ENCODE measurements around the gene SLC9A3. TPM values are rescaled to one million over a fixed set of nuclear protein-coding genes. Genes with fewer than 3 reads are reported as not detected.

The SLC9A3 gene
- total RNA-seq, 6 experiments from 2014 or later = 0.63 to 1.00 (median 0.74) TPM

GRCh38 chr5:472076-472655, 52.1 kb downstream of the SLC9A3 start:
- TF ChIP-seq, protein P1, sequence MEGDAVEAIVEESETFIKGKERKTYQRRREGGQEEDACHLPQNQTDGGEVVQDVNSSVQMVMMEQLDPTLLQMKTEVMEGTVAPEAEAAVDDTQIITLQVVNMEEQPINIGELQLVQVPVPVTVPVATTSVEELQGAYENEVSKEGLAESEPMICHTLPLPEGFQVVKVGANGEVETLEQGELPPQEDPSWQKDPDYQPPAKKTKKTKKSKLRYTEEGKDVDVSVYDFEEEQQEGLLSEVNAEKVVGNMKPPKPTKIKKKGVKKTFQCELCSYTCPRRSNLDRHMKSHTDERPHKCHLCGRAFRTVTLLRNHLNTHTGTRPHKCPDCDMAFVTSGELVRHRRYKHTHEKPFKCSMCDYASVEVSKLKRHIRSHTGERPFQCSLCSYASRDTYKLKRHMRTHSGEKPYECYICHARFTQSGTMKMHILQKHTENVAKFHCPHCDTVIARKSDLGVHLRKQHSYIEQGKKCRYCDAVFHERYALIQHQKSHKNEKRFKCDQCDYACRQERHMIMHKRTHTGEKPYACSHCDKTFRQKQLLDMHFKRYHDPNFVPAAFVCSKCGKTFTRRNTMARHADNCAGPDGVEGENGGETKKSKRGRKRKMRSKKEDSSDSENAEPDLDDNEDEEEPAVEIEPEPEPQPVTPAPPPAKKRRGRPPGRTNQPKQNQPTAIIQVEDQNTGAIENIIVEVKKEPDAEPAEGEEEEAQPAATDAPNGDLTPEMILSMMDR (IDR thresholded peaks at IDR 0.05) = no peak
- Mint-ChIP-seq H3K9me3 (no peaks in the 10 kb centered on the region), H3K27ac (peak overlapping the region; percentile 36; the same call in 1 of the 2 replicates), H3K4me3 (peak overlapping the region; percentile 84), H3K27me3 (ENCODE audit: insufficient read depth) (peaks cover 10% of the 10 kb centered on the region), H3K4me1 (ENCODE audit: low read depth) (peaks cover 9% of the 10 kb centered on the region), H3K36me3 (ENCODE audit: low read depth) (peaks cover 8% of the 10 kb centered on the region; the same call in 1 of the 2 replicates)
- DNase-seq = no peak

DNA sequence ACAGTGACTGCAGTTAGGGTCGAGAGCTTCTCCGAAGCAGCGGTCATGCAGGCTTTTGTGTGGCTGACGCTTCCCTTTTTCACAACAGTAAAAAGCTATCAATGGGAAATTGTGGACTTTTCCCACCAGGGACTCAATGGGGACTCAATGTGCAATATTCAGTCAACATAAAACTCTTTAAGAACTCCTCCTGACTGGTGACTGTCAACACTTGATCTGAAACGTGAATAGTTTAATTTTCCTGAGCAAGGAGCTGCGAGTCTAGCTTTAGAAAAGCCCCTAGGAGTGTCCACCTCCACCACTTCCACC, 52.5 kb downstream of the SLC9A3 start:
- DNase-seq = no peak
- Mint-ChIP-seq H3K4me3 (peak overlapping the region; percentile 84), H3K9me3 (no peaks in the 10 kb centered on the region), H3K36me3 (ENCODE audit: low read depth) (peaks cover 8% of the 10 kb centered on the region; the same call in 1 of the 2 replicates), H3K27ac (peak overlapping the region; percentile 36; the same call in 1 of the 2 replicates), H3K27me3 (ENCODE audit: insufficient read depth) (peaks cover 8% of the 10 kb centered on the region), H3K4me1 (ENCODE audit: low read depth) (peaks cover 9% of the 10 kb centered on the region)
- TF ChIP-seq, protein P1 (IDR thresholded peaks at IDR 0.05) = no peak

GRCh38 chr5:470961-471749, 53.1 kb downstream of the SLC9A3 start:
- H3K4me3 Mint-ChIP-seq = peak overlapping the region; percentile 84
- no peak for DNase-seq
- peaks cover 8% of the 10 kb centered on the region for H3K27me3 Mint-ChIP-seq (ENCODE audit: insufficient read depth)
- H3K4me1 Mint-ChIP-seq (ENCODE audit: low read depth) = peaks cover 9% of the 10 kb centered on the region
- peaks cover 8% of the 10 kb centered on the region; the same call in 1 of the 2 replicates for H3K36me3 Mint-ChIP-seq (ENCODE audit: low read depth)
- 0 out of 2 replicates have a peak overlapping the region, but pooled peaks have one; percentile 36 for H3K27ac Mint-ChIP-seq
- H3K9me3 Mint-ChIP-seq = no peaks in the 10 kb centered on the region
- TF ChIP-seq, protein P1 (IDR thresholded peaks at IDR 0.05) = no peak

- TF ChIP-seq, protein P1 (IDR thresholded peaks at IDR 0.05) = no peak
- H3K9me3 Mint-ChIP-seq = no peaks in the 10 kb centered on the region
- no peak for DNase-seq
- H3K4me3 Mint-ChIP-seq = no peak overlapping the region
- peaks cover 8% of the 10 kb centered on the region; the same call in 1 of the 2 replicates for H3K36me3 Mint-ChIP-seq (ENCODE audit: low read depth)
- H3K4me1 Mint-ChIP-seq (ENCODE audit: low read depth) = peaks cover 9% of the 10 kb centered on the region
- H3K27me3 Mint-ChIP-seq (ENCODE audit: insufficient read depth) = peaks cover 4% of the 10 kb centered on the region; the same call in 1 of the 2 replicates
- no peak overlapping the region for H3K27ac Mint-ChIP-seq
These were observed 54.3 kb downstream of the SLC9A3 start for GRCh38 chr5:469752-470483.

- Mint-ChIP-seq H3K4me1 (ENCODE audit: low read depth) (peaks cover 9% of the 10 kb centered on the region), H3K9me3 (no peaks in the 10 kb centered on the region), H3K27me3 (ENCODE audit: insufficient read depth) (no peaks in the 10 kb centered on the region; the same call in 1 of the 2 replicates), H3K27ac (no peak overlapping the region), H3K4me3 (no peak overlapping the region), H3K36me3 (ENCODE audit: low read depth) (peaks cover 17% of the 10 kb centered on the region)
- no peak for DNase-seq
- TF ChIP-seq, protein P1 (IDR thresholded peaks at IDR 0.05) = no peak
These were observed 55.8 kb downstream of the SLC9A3 start for GRCh38 chr5:468401-468800.
